Amniotic stem cell (primary cell): Measurements from ENCODE around the gene FAHD1.

Experiments used
- DNase-seq: peaks from one replicate; lab custom pipeline; 2025; lab: John Stamatoyannopoulos, UW

Gene FAHD1

DNA sequence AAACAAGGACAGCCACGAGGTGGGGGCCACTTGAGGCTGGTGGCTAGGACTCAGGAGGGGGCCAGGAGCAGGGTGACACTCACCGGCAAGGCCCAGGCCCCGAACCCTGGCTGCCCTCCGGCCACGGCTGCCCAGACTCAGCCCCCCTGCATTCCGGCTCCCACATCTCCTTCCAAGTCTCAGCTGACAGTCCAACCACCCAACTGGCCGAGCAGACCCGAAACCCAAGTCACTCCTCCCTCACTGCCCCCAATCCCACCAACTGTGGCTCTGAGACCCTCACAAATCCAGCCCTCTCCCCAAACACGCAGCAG is 9.8 kb upstream of the FAHD1 start:
- no peak for DNase-seq

DNA sequence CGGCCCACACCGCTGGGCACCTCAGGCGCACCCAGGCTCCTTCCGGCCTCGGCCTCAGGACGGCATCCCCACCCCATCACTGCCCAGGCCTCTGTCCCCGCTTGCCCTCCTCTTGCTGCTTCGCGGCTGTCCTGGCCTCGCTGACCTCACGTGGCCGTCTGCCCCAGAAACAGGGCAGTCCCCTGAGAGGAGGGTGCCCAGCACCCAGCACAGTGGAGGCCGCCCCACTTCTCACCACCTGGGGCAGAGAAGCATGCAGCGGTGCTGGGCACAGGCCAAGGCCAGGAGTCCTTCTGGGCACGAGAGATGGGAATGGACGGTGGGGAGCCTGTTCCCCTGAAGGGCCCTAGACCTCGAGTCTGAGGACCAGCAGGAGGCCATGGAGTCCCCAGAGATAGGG is 9.3 kb upstream of the FAHD1 start:
- no peak for DNase-seq

DNA sequence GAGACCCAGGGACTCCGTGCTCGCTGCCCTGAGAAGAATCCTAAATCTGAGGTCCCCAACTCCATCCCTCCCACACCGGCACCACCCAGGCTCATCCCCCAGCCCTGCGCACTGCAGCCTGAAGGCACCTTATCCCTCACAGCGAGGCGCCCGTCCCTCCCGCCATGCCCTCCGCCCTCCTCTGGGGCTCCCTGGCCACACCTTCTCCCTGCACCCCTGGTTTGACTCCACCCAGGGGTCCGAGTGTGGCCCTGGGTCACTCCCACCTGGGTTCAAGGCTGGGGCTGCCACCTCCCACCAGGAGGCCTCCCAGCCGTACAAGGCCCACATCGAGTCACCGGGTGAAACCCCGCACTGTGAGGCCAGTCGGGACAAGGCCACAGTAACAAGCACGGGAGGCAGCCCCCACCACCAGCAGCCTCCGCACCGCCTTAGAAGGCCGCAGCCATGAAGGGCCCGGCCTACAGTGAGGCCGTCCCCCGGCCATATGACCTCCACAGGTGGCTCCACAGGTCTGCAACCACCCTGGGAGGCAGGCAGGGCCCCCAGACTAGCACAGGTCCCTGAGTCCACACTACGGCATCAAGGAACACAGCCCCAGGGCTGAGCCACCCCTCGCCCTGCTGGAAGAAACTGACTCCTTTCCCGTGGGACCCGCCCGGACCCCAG is 8.7 kb upstream of the FAHD1 start:
- DNase-seq, result no peak

- no peak for DNase-seq
Observed at GRCh38 chr16:1818873-1819525, 8.0 kb upstream of the FAHD1 start.

- no peak for DNase-seq
Observed at GRCh38 chr16:1819611-1820010, 7.4 kb upstream of the FAHD1 start.

DNA sequence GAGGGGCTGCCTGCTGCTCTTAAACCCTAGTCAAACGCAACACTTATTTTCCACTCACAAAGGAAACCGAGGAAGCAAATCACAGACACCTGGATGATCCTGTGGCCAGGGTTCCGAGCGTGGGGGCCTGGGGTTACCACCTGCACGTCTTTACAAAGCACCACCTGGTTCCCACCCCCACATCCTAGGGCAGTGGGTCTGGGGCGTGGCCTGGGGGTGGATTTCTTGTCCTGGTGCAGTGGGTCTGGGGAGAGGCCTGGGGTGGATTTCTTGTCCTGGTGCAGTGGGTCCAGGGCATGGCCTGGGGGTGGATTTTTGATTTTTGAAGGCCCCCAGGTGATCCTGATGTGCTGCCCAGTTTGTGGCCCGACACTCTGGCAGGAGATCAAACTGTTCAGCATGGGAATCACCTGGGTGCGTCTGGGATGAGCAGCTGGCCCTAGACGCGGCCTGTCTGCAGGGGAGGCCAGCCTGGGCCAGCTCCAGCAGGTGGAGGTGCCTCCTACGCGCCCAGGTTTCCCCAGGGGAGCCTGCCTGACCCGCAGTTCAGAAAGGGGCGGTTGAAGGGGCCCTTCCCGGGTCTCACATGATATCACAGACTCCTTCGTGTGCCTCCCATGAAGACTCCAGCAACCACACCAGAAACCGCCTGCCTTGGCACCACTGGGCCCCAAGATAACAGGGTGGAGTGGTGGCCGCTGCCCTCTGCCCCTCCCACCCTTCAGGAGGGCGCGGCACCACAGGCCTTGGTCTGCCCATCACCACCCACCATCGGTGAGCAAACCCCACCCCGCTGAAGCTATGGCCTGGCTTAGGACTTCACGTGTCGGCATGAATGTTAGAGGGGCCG is 6.7 kb upstream of the FAHD1 start:
- no peak for DNase-seq

- no peak for DNase-seq
Observed at GRCh38 chr16:1820946-1821290, 6.1 kb upstream of the FAHD1 start.

- no peak for DNase-seq
Observed at GRCh38 chr16:1821861-1822611, 5.0 kb upstream of the FAHD1 start.

DNA sequence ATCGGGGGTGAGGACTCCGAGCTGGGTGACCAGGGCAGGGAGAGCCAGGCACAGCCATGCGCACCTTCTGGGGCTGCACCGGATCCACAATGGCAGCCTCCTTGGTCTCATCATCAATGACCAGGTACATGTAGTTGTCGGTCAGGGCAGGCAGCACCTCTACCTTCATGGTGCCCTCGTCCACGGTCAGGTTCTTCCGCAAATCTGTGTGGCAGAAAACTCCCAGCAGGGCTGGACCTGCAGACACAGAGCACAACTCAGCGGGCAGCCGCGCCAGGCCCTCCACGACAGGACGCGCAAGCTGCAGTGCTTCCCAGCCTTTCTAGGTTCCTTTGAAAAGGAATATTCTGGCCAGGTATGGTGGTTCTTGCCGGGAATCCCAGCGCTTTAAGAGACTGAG is 4.2 kb upstream of the FAHD1 start:
- DNase-seq, result no peak

- DNase-seq, result no peak
Observed at GRCh38 chr16:1823821-1824220, 3.2 kb upstream of the FAHD1 start.

- no peak for DNase-seq
Observed at GRCh38 chr16:1825381-1825863, 1.6 kb upstream of the FAHD1 start.

- peak; percentile 43 for DNase-seq
Observed at GRCh38 chr16:1825864-1826690, 929 bp upstream of the FAHD1 start.

DNA sequence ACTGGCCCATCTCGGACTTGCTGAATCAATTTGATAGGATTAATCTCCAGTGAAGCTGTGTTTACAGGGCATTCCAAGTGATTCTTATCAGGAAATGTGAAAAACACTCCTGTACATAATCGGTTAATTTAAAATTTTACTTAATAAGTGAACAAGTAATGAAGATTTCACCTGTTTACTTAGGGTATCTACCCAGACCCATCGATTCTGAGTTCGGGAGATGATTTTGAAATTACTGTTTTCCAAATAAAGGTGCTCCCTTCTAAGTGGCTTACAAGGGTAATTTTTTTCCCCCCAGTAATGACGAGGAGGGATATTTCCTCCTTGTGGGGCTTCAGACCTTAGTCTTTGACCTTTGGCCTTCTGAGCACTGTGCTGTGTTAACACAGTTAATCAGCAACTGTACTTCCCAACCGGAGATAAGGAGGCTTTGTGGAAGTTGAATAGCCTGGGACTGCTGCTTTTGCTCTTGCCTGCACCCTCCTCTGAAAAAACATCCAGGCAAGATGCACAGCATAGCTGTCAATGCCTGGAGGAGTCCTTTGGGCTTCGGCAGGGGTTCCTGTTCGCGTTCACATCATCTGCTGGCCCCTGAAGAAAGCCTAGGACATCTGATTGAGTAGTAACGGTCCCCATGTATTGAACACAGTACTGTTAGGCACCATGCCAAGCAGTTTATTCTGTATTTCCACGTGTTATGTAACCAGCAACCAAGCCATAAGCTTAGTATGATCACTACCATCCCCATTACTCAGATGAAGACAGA is 1.8 kb downstream of the FAHD1 start:
- DNase-seq, result no peak

GRCh38 chr16:1830213-1830612 is 3.2 kb downstream of the FAHD1 start:
- DNase-seq, result no peak

- DNase-seq, result no peak
Observed at GRCh38 chr16:1831186-1832075, 4.4 kb downstream of the FAHD1 start.

GRCh38 chr16:1832838-1833454 is 5.9 kb downstream of the FAHD1 start:
- DNase-seq, result no peak

DNA sequence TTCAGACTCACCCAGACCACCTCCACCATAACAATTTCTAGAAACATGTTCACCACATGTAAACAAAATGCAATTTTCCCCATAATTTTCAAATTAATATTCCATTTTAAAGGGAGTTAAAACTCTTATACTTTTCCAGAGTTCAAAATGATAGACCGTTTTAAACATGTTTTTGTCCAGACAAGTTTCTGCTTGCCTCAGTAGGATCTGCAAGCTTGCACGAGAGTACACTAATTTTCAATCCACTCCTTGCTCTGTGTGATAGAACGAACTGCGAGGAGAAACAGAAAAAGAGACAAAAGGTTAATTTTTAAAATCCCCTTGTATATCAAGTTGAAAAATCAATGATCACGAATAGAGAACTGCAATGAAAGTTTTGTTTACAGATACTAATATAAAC is 7.1 kb downstream of the FAHD1 start:
- DNase-seq, result no peak

- no peak for DNase-seq
Observed at GRCh38 chr16:1839554-1839953, 12.5 kb downstream of the FAHD1 start.

- no peak for DNase-seq
Observed at GRCh38 chr16:1845985-1846384, 19.0 kb downstream of the FAHD1 start.
